ENCODE data around the gene DPYSL5. TPM values are rescaled to one million over a fixed set of nuclear protein-coding genes. Genes with fewer than 3 reads are reported as not detected.

DPYSL5 gene
- total and polyA plus RNA-seq, 2 of the 8 experiments (the other 6 are each of a cell fraction or from before 2014, with no cell fraction given) = 11.9 to 16.4 TPM

- TF ChIP-seq EGR1 (IDR thresholded peaks at IDR 0.05; ENCODE audit: borderline replicate concordance, low read depth, low read length) (no peak), NRF1 (IDR thresholded peaks at IDR 0.05; ENCODE audit: low read depth, low read length) (no peak)
These were observed 46.6 kb upstream of the DPYSL5 start (continued) for GRCh38 chr2:26801328-26801727.
